ENCODE results near the gene TCF7. TPM values are rescaled to one million over a fixed set of nuclear protein-coding genes. Genes with fewer than 3 reads are reported as not detected.

TCF7 gene
- total and polyA plus RNA-seq, 12 donors: 2.8 to 9.6 (median 6.3) TPM

DNA sequence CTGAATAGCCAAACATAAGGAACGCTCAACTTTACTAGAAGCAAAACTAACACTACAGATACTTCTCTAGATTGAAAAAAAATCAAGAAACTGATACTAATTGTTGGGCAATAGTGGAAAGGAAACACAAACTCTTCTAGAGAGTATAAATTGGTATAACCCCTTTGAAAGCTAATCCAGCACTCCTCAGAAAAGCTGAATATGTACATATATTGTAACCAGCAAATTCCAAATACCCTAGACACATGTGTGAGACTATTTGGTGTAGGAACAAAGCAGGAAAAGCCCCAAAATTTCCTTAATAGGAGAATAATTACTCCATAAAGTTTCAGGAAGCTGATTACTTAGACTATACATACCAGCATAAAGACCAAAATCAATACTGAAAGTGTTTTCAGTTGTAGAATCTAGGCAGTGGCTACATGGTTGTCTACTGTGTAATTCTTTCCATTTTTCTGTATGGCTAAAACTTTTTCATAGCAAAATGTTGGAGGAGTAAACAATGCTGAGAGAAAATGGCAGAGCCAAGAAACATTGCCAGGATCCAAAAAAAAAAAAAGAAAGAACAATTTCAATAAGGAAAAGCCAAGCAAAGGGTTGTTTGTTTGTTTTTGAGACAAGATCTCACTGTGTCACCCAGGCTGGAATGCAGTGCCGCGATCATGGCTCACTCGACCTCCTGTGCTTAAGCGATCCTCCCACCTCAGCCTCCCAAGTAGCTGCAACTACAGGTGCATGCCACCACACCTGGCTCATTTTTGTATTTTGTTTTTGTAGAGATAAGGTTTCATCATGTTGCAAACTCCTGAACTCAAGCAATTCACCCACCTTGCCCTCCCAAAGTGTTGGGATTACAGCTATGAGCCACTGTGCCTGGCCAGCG is 47.3 kb downstream of the TCF7 start:
- Histone ChIP-seq H3K27me3 (no peaks in the 10 kb centered on the region), H3K36me3 (replicated peaks in 1 of 2) (peaks cover 0 to 62% of the 10 kb centered on the region in 2 donors), H3K27ac (no peak overlapping the region), H3K9me3 (replicated peaks in 1 of 3) (no peaks in the 10 kb centered on the region), H3K4me3 (no peak overlapping the region), H3K4me1 (replicated peaks in 1 of 2) (no peaks in the 10 kb centered on the region)
- DNase-seq: no peak
- TF ChIP-seq, protein P1, sequence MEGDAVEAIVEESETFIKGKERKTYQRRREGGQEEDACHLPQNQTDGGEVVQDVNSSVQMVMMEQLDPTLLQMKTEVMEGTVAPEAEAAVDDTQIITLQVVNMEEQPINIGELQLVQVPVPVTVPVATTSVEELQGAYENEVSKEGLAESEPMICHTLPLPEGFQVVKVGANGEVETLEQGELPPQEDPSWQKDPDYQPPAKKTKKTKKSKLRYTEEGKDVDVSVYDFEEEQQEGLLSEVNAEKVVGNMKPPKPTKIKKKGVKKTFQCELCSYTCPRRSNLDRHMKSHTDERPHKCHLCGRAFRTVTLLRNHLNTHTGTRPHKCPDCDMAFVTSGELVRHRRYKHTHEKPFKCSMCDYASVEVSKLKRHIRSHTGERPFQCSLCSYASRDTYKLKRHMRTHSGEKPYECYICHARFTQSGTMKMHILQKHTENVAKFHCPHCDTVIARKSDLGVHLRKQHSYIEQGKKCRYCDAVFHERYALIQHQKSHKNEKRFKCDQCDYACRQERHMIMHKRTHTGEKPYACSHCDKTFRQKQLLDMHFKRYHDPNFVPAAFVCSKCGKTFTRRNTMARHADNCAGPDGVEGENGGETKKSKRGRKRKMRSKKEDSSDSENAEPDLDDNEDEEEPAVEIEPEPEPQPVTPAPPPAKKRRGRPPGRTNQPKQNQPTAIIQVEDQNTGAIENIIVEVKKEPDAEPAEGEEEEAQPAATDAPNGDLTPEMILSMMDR (IDR thresholded peaks at IDR 0.05): no peak
- no peak for TF ChIP-seq POLR2A (IDR thresholded peaks at IDR 0.05)
- intact Hi-C loops (cut with DNase I): no loop called here
- WGBS, 4 donors: 91 to 96% (median 95%) methylated on average over 6 of the region's 6 CpGs

DNA sequence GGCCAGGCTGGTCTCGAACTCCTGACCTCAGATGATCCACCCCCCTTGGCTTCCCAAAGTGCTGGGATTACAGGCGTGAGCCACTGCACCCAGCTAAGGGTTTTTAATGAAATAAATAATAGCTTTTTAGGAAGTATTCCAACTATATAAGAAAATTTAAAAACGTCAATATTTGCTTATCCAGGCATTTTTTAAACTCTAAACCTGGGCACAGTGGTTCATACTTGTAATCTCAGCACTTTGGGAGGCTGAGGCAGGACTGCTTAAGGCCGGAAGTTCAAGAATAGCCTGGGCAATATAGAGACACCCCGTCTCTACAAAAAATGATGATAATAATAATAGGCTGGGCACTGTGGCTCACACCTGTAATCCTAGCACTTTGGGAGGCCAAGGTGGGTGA is 48.1 kb downstream of the TCF7 start:
- H3K36me3 ChIP-seq (replicated peaks in 1 of 2): peaks cover 0 to 70% of the 10 kb centered on the region in 2 donors
- no peaks in the 10 kb centered on the region for H3K4me1 ChIP-seq (replicated peaks in 1 of 2)
- TF ChIP-seq, protein P1 (IDR thresholded peaks at IDR 0.05): no peak
- TF ChIP-seq POLR2A (IDR thresholded peaks at IDR 0.05): no peak
- H3K27ac ChIP-seq: no peak overlapping the region
- no peaks in the 10 kb centered on the region for H3K27me3 ChIP-seq
- no peak for DNase-seq
- intact Hi-C loops (cut with DNase I): no loop called here
- WGBS, 4 donors: 92 to 97% (median 94%) methylated on average over 5 of the region's 5 CpGs
- H3K4me3 ChIP-seq: no peak overlapping the region
- H3K9me3 ChIP-seq (replicated peaks in 1 of 3): no peaks in the 10 kb centered on the region

DNA sequence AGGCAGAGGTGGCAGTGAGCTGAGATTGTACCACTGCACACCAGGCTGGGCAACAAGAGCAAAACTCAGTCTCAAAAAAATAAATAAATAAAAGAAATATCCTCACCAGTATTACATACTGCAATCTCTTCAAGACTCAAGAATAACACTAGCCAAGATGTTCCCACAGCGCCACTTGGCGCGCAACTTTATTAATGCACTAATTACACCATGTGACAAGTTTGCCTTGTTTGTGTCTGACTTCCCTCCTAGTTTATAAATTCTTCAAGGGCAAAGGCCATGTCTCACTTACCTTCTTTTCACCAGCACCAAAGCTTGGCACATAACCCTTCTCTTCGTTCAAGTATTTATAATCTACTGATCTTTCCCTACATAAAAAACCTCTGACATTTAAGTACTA is 57.5 kb downstream of the TCF7 start:
- DNase-seq: no peak
- 88 to 93% (median 89%) methylated on average over 4 of the region's 4 CpGs for WGBS, 4 donors
- TF ChIP-seq POLR2A (IDR thresholded peaks at IDR 0.05): no peak
- TF ChIP-seq, protein P1 (IDR thresholded peaks at IDR 0.05): no peak
- Histone ChIP-seq H3K4me1 (replicated peaks in 1 of 2) (peaks cover 9 to 24% of the 10 kb centered on the region in 2 donors), H3K27ac (no peak overlapping the region), H3K36me3 (replicated peaks in 1 of 2) (peaks cover 0 to 65% of the 10 kb centered on the region in 2 donors), H3K9me3 (replicated peaks in 1 of 3) (no peaks in the 10 kb centered on the region), H3K27me3 (no peaks in the 10 kb centered on the region), H3K4me3 (no peak overlapping the region)
- intact Hi-C loops (cut with DNase I): no loop called here

DNA sequence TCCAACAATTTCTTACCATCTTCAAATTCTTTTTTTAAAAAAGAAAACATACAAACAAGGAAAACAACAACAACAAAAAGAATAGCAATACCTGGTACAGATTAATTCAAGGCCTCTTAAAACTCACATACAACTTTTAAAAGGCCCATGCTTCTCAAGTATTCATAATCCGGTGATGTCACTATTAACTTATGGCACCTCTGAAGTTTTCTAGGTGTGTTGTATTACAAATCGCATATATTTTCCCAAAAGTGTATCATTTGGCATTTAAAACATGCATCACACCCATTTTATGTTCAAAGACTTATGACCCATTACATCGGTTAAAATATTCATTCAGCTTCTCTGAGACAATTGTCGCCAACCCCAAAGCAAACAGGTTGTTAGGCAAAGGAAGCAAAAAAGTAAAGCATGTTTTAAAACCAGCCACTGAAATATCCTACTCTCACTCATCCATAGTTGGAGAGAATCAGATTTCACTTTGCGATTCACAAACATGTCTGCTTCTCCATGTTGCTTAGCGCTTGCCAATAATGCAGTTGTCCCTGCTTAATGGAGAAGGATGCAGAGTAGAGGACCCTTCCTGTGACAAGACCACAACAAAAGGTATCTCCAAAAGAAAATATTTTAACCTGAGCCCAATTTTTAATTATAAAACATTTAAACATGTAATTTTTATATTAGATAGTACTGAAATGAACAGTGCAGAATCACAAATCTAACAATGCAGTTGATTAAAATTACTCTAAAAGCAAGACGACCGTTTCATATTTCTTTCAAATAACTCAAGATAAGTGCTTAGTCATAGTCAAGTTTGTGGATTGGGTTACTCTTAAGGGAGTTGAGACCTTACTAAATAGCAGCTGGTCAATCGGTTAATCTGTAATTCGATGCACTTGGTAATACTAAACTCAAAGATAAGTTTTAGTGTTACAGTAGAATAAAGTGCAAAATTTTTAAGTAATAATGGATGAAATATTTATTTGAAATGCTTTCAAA is 60.7 kb downstream of the TCF7 start:
- no peak for DNase-seq
- Histone ChIP-seq H3K4me3 (peak overlapping the region in 3 of 4 donors; percentile 19 to 96 (median 86)), H3K9me3 (replicated peaks in 1 of 3) (no peaks in the 10 kb centered on the region), H3K4me1 (replicated peaks in 1 of 2) (peaks cover 9 to 31% of the 10 kb centered on the region in 2 donors), H3K27ac (peak overlapping the region; percentile 94 to 100 (median 99)), H3K27me3 (no peaks in the 10 kb centered on the region), H3K36me3 (replicated peaks in 1 of 2) (peaks cover 0 to 35% of the 10 kb centered on the region in 2 donors)
- 11 to 18% (median 16%) methylated on average over 10 of the region's 10 CpGs for WGBS, 4 donors
- intact Hi-C loops (cut with DNase I): no loop called here
- no peak for TF ChIP-seq POLR2A (IDR thresholded peaks at IDR 0.05)
- TF ChIP-seq, protein P1 (IDR thresholded peaks at IDR 0.05): no peak
